Measurements from ENCODE around the gene NCCRP1.

NCCRP1 gene

DNA sequence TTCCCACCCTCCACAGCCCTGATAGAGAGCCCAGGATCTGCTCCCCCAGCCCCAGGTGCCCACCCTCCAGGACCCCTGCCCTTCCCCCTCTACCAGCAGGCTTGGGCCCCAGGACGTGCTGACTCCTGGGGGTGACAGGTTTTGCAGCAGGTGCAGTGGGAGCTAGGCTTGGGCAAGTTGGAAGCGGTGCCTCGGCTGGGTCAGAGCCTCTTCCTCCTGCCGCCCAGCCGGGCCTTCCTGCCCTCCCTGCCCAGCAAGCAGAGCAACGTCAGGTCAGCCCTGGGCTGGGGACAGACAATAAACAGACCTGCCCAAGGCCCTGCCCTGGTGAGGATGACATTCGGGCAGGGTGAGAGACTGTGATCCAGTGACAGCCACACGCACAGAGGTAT, 9.2 kb upstream of the NCCRP1 start:
- Histone ChIP-seq H2AFZ (ENCODE audit: low read length) (no peak overlapping the region), H3K79me2 (ENCODE audit: insufficient read depth, low read length) (no peaks in the 10 kb centered on the region)

DNA sequence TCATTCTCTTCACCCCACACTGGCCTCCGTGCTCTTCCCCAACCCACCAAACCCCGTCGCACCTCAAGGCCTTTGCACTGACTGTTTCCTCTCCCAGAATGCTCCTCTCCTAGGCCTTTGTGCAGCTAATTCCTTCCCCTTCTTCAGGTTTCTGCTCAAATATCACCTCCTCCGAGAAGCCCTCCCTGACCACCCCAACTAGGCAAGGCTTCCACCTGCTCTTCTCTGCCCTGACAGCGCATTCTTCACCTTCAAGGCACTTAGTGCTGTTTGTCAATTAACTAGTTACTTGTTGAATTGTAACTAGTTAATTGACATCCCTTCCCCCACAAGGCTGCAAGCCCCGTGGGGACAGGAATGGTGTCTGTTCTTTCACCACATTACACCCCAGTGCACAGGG, 7.8 kb upstream of the NCCRP1 start:
- Histone ChIP-seq H3K4me1 (ENCODE audit: insufficient read depth, low read length, poor library complexity, severe bottlenecking) (no peaks in the 10 kb centered on the region), H4K20me1 (ENCODE audit: insufficient read depth, low read length, poor library complexity, severe bottlenecking) (no peaks in the 10 kb centered on the region), H3K79me2 (ENCODE audit: insufficient read depth, low read length) (no peaks in the 10 kb centered on the region), H3K36me3 (ENCODE audit: insufficient read depth, low read length) (no peaks in the 10 kb centered on the region), H3K27me3 (ENCODE audit: insufficient read depth, low read length, poor library complexity, severe bottlenecking) (no peaks in the 10 kb centered on the region), H3K4me3 (ENCODE audit: low read length, poor library complexity, severe bottlenecking) (no peak overlapping the region), H3K9me2 (replicated peaks; ENCODE audit: low read depth, low read length) (no peaks in the 10 kb centered on the region), H3K9ac (ENCODE audit: low read depth, low read length, poor library complexity, severe bottlenecking) (no peak overlapping the region), H3K4me2 (ENCODE audit: low read depth, low read length, poor library complexity, severe bottlenecking) (no peak overlapping the region), H2AFZ (ENCODE audit: low read length) (no peak overlapping the region), H3K9me3 (ENCODE audit: insufficient read depth, low read depth, low read length) (no peaks in the 10 kb centered on the region), H3F3A (ENCODE audit: low read depth) (no peaks in the 10 kb centered on the region)
- no peak for TF ChIP-seq EZH2phosphoT487 (IDR thresholded peaks at IDR 0.05; ENCODE audit: borderline replicate concordance)
- TF ChIP-seq, protein P1, sequence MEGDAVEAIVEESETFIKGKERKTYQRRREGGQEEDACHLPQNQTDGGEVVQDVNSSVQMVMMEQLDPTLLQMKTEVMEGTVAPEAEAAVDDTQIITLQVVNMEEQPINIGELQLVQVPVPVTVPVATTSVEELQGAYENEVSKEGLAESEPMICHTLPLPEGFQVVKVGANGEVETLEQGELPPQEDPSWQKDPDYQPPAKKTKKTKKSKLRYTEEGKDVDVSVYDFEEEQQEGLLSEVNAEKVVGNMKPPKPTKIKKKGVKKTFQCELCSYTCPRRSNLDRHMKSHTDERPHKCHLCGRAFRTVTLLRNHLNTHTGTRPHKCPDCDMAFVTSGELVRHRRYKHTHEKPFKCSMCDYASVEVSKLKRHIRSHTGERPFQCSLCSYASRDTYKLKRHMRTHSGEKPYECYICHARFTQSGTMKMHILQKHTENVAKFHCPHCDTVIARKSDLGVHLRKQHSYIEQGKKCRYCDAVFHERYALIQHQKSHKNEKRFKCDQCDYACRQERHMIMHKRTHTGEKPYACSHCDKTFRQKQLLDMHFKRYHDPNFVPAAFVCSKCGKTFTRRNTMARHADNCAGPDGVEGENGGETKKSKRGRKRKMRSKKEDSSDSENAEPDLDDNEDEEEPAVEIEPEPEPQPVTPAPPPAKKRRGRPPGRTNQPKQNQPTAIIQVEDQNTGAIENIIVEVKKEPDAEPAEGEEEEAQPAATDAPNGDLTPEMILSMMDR (conservative IDR thresholded peaks at IDR 0.05; ENCODE audit: low read length): no peak

More for the DNA sequence above, 9.2 kb upstream of the NCCRP1 start:
- H3K27me3 ChIP-seq (ENCODE audit: insufficient read depth, low read length, poor library complexity, severe bottlenecking): no peaks in the 10 kb centered on the region
- no peak overlapping the region for H3K4me2 ChIP-seq (ENCODE audit: low read depth, low read length, poor library complexity, severe bottlenecking)
- no peaks in the 10 kb centered on the region for H3K36me3 ChIP-seq (ENCODE audit: insufficient read depth, low read length)
- no peak overlapping the region for H3K4me3 ChIP-seq (ENCODE audit: low read length, poor library complexity, severe bottlenecking)
- H3F3A ChIP-seq (ENCODE audit: low read depth): no peaks in the 10 kb centered on the region
- no peaks in the 10 kb centered on the region for H3K9me3 ChIP-seq (ENCODE audit: insufficient read depth, low read depth, low read length)
- no peaks in the 10 kb centered on the region for H4K20me1 ChIP-seq (ENCODE audit: insufficient read depth, low read length, poor library complexity, severe bottlenecking)
- no peaks in the 10 kb centered on the region for H3K9me2 ChIP-seq (replicated peaks; ENCODE audit: low read depth, low read length)
- TF ChIP-seq EZH2phosphoT487 (IDR thresholded peaks at IDR 0.05; ENCODE audit: borderline replicate concordance): no peak
- TF ChIP-seq, protein P1 (conservative IDR thresholded peaks at IDR 0.05; ENCODE audit: low read length): no peak; the same call in 1 of the 2 replicates
- no peaks in the 10 kb centered on the region for H3K4me1 ChIP-seq (ENCODE audit: insufficient read depth, low read length, poor library complexity, severe bottlenecking)
- H3K9ac ChIP-seq (ENCODE audit: low read depth, low read length, poor library complexity, severe bottlenecking): no peak overlapping the region

DNA sequence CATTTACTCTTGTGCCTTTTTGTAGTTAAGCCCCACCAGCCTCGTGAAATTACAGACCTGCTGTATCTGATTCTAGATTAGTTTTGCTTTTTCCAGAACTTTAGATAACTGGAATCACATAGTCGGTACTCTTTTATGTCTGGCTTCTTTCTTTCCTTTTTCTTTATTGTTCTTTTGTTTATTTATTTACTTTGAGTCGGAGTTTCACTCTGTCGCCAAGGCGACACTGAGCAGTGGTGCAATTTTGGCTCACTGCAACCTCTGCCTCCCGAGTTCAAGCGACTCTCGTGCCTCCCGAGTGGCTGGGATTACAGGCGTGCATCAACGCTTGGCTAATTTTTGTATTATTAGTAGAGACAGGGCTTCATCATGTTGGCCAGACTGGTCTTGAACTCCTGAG, 6.0 kb upstream of the NCCRP1 start:
- Histone ChIP-seq H3K4me3 (ENCODE audit: low read length, poor library complexity, severe bottlenecking) (no peak overlapping the region), H4K20me1 (ENCODE audit: insufficient read depth, low read length, poor library complexity, severe bottlenecking) (no peaks in the 10 kb centered on the region), H3K27me3 (ENCODE audit: insufficient read depth, low read length, poor library complexity, severe bottlenecking) (no peaks in the 10 kb centered on the region), H3K9me2 (replicated peaks; ENCODE audit: low read depth, low read length) (no peaks in the 10 kb centered on the region), H2AFZ (ENCODE audit: low read length) (no peak overlapping the region), H3K79me2 (ENCODE audit: insufficient read depth, low read length) (no peaks in the 10 kb centered on the region), H3K4me1 (ENCODE audit: insufficient read depth, low read length, poor library complexity, severe bottlenecking) (peaks cover 5% of the 10 kb centered on the region), H3K9me3 (ENCODE audit: insufficient read depth, low read depth, low read length) (no peaks in the 10 kb centered on the region), H3K4me2 (ENCODE audit: low read depth, low read length, poor library complexity, severe bottlenecking) (no peak overlapping the region), H3K36me3 (ENCODE audit: insufficient read depth, low read length) (no peaks in the 10 kb centered on the region), H3K9ac (ENCODE audit: low read depth, low read length, poor library complexity, severe bottlenecking) (no peak overlapping the region), H3F3A (ENCODE audit: low read depth) (no peaks in the 10 kb centered on the region)
- TF ChIP-seq EZH2phosphoT487 (IDR thresholded peaks at IDR 0.05; ENCODE audit: borderline replicate concordance): no peak
- TF ChIP-seq, protein P1 (conservative IDR thresholded peaks at IDR 0.05; ENCODE audit: low read length): no peak

All from Loucy (cell line).